Thyroid gland (tissue), 4 donors: ENCODE measurements around the gene KRABD2.
"Not testable (repeated sequence)": the region's sequence is repeated elsewhere in the genome, so short reads cannot be mapped to it uniquely, and the experiment has no call there.

Experiments used
- DNase-seq, 2 donors: peaks; one replicate each; pipeline ENCODE4 v3.0.0-alpha.2; 2019
- H3K27ac ChIP-seq, 3 donors: fragments of 200-600 bp; sonication (generic); 1 replicate in 2 of 3; 2 replicates in 1 of 3; pipeline ENCODE4 v1.5.1; 2016 to 2019; ENCODE audit warnings: mild to moderate bottlenecking in 1 of 3, moderate library complexity in 1 of 3
- H3K27me3 ChIP-seq: fragments of 200-600 bp; sonication (generic); one replicate; pipeline ENCODE4 v1.5.1; 2019
- H3K36me3 ChIP-seq, 2 donors: fragments of 200-600 bp; sonication (generic); one replicate each; pipeline ENCODE4 v1.5.1; 2016 to 2019
- H3K4me1 ChIP-seq, 2 donors: fragments of 200-600 bp; sonication (generic); one replicate each; pipeline ENCODE4 v1.5.1; 2017 to 2019
- H3K4me3 ChIP-seq, 3 donors: fragments of 200-600 bp; sonication (generic); replicated peaks in 1 of 3; 1 replicate in 2 of 3; 2 replicates in 1 of 3; pipeline ENCODE4 v1.5.1; 2016; ENCODE audit warnings: mild to moderate bottlenecking in 1 of 3
- H3K9me3 ChIP-seq: fragments of 200-600 bp; sonication (generic); one replicate; pipeline ENCODE4 v1.5.1; 2017
- POLR2A ChIP-seq, 2 donors: fragments of 450-650 bp; IDR thresholded peaks; one replicate each; pipeline ENCODE4 v1.6.1; 2017; ENCODE audit warnings: antibody characterized with exemption in 2 of 2, mild to moderate bottlenecking in 2 of 2, moderate library complexity in 1 of 2
- WGBS, 2 donors: methylation state at CpG; one replicate each; pipeline ENCODE4 v1.1.5; 2017; 5-methylcytosine and 5-hydroxymethylcytosine counted together
- intact Hi-C: fragments of 100-400 bp; cut with DNase I; formaldehyde crosslinking; loops from one replicate; pipeline ENCODE4 v1.15.1; 2023
- TF ChIP-seq, protein P1 (sequence below), 6 experiments: fragments of 200-600 bp in 3 of 6; fragments of 450-650 bp in 3 of 6; sonication (generic) in 3 of 6; IDR thresholded peaks; one replicate each; pipeline ENCODE4 v1.5.1; 2016 to 2019; ENCODE audit warnings: antibody characterized with exemption in 6 of 6, mild to moderate bottlenecking in 2 of 6, inconsistent platforms in 1 of 6, moderate library complexity in 1 of 6

KRABD2 gene

DNA sequence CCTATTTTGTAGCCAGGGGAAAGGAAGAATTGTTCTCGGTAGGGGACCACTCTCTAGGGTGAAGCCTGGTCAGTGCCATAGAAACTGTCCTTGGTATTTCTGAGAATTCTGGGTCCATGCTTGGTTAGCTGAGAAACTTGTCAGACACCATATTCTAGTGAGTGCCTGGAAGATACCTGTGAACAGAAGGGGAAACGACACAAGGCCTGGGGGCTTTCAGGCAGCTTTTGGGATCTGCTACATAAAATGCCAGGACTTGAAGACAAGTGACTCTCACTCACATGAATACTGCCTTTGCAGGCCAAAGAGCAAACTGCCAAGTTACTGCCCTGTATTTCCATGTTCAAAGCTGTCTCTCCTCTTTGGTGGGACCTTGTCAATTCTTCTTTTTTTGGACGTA lies 18.6 kb downstream of the KRABD2 start:
- 89 to 94% methylated on average over 3 of the region's 3 CpGs for WGBS, 2 donors
- no peak overlapping the region for H3K4me3 ChIP-seq
- no peaks in the 10 kb centered on the region for H3K36me3 ChIP-seq
- H3K27me3 ChIP-seq = no peaks in the 10 kb centered on the region
- no peak overlapping the region for H3K27ac ChIP-seq
- TF ChIP-seq, protein P1, sequence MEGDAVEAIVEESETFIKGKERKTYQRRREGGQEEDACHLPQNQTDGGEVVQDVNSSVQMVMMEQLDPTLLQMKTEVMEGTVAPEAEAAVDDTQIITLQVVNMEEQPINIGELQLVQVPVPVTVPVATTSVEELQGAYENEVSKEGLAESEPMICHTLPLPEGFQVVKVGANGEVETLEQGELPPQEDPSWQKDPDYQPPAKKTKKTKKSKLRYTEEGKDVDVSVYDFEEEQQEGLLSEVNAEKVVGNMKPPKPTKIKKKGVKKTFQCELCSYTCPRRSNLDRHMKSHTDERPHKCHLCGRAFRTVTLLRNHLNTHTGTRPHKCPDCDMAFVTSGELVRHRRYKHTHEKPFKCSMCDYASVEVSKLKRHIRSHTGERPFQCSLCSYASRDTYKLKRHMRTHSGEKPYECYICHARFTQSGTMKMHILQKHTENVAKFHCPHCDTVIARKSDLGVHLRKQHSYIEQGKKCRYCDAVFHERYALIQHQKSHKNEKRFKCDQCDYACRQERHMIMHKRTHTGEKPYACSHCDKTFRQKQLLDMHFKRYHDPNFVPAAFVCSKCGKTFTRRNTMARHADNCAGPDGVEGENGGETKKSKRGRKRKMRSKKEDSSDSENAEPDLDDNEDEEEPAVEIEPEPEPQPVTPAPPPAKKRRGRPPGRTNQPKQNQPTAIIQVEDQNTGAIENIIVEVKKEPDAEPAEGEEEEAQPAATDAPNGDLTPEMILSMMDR (IDR thresholded peaks at IDR 0.05) = no peak
- no peak for TF ChIP-seq POLR2A (IDR thresholded peaks at IDR 0.05)
- DNase-seq = no peak
- peaks cover 0 to 14% of the 10 kb centered on the region in 2 donors for H3K4me1 ChIP-seq
- intact Hi-C loops = no loop called here
- H3K9me3 ChIP-seq = no peaks in the 10 kb centered on the region

DNA sequence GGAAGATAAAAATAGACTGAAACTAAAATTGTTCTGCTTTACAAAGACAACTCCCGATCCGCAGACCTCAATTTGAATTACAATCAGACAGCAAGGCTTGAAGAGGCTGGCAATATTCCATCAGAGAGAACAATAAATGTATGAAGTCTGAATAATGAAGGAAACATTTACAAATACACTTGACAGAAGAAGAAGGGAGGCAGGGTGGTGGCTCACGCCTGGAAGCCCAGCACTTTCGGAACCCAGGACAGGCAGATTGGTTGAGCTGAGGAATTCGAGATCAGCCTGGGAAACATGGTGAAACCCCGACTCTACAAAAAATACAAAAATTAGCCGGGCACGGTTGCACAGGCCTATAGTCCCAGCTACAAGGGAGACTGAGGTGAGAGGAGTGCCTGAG lies 22.3 kb downstream of the KRABD2 start:
- Histone ChIP-seq H3K4me1 (no peaks in the 10 kb centered on the region), H3K36me3 (no peaks in the 10 kb centered on the region), H3K4me3 (no peak overlapping the region), H3K27ac (no peak overlapping the region), H3K9me3 (no peaks in the 10 kb centered on the region), H3K27me3 (no peaks in the 10 kb centered on the region)
- WGBS, 2 donors = 69 to 75% methylated on average over 8 of the region's 8 CpGs
- DNase-seq = no peak
- intact Hi-C loops = no loop called here
- TF ChIP-seq POLR2A (IDR thresholded peaks at IDR 0.05) = no peak
- TF ChIP-seq, protein P1 (IDR thresholded peaks at IDR 0.05) = no peak

DNA sequence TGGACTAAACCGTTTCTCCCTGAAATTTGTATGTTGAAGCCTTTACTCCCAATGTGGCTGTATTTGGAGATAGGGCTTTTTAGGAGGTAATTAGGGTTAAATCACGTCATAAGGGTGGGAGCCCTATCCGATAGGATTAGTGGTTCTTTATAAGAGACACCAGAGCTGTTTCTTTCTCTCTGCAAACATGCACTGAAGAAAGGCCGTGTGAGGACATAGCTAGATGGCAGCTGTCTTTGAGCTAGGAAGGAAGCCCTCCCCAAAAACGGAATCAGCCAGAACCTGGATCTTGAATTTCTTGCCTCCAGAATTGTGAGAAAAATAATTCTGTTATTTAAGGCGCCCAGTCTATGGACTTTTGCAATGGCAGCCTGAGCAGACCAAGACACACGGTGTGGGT lies 22.8 kb downstream of the KRABD2 start:
- 78 to 82% methylated on average over 7 of the region's 7 CpGs for WGBS, 2 donors
- TF ChIP-seq POLR2A (IDR thresholded peaks at IDR 0.05) = no peak
- TF ChIP-seq, protein P1 (IDR thresholded peaks at IDR 0.05) = no peak
- H3K27ac ChIP-seq = no peak overlapping the region
- no peaks in the 10 kb centered on the region for H3K9me3 ChIP-seq
- DNase-seq = no peak
- intact Hi-C loops = no loop called here
- H3K4me1 ChIP-seq = no peaks in the 10 kb centered on the region
- no peak overlapping the region for H3K4me3 ChIP-seq
- no peaks in the 10 kb centered on the region for H3K27me3 ChIP-seq
- no peaks in the 10 kb centered on the region for H3K36me3 ChIP-seq

DNA sequence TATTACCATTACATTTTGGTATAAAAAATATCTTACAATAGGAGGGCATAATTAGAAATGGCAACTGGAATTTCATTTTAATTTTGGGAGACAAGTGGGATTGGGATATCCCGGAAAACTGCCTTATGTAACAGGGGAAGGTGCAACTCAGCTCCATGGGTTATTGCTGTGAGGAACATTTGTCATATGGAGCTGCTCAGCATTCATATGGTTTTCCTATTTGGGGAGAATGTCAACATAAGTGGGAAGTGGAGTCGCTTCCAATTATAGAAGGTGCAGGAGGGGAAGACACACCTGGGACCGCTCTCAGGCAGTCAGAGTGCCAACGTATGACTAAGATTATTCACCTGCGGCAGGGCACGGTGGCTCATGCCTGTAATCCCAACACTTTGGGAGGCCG lies 26.2 kb downstream of the KRABD2 start:
- Histone ChIP-seq H3K9me3 (no peaks in the 10 kb centered on the region), H3K27me3 (no peaks in the 10 kb centered on the region), H3K4me3 (no peak overlapping the region), H3K36me3 (no peaks in the 10 kb centered on the region), H3K27ac (no peak overlapping the region), H3K4me1 (peaks cover 5 to 8% of the 10 kb centered on the region in 2 donors)
- TF ChIP-seq, protein P1 (IDR thresholded peaks at IDR 0.05) = no peak
- TF ChIP-seq POLR2A (IDR thresholded peaks at IDR 0.05) = no peak
- intact Hi-C loops = no loop called here
- WGBS, 2 donors = 74 to 82% methylated on average over 7 of the region's 7 CpGs
- no peak for DNase-seq

DNA sequence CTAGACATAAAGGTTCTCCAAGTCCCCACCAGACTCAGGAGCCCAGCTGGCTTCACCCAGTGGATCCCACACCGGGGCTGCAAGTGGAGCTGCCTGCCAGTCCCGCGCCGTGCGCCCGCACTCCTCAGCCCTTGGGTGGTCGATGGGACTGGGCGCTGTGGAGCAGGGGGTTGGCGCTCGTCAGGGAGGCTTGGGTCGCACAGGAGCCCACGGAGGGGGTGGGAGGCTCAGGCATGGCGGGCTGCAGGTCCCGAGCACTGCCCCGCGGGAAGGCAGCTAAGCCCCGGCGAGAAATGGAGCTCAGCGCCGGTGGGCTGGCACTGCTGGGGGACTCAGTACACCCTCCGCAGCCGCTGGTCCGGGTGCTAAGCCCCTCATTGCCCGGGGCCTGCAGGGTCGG lies 29.5 kb downstream of the KRABD2 start:
- H3K27me3 ChIP-seq, intact Hi-C loops, H3K36me3 ChIP-seq, DNase-seq, H3K9me3 ChIP-seq, H3K4me1 ChIP-seq, H3K27ac ChIP-seq, H3K4me3 ChIP-seq: not testable (repeated sequence)
- WGBS, 2 donors = 29 to 59% methylated on average over 5 to 12 of the region's 25 CpGs
